OCI-LY1 (cell line): Measurements from ENCODE around the gene MYO5C.
A peak's percentile ranks its signal among the peaks of the same experiment; 100 is the strongest.

Experiments used
- H2AFZ ChIP-seq: fragments of 200-600 bp; sonication (generic), shearing (Covaris generic); 2 replicates; pipeline ENCODE4 v1.6.0; 2014; ENCODE audit warnings: antibody characterized with exemption, mild to moderate bottlenecking, low read length
- H3F3A ChIP-seq: fragments of 200-600 bp; sonication (generic), shearing (Covaris generic); 2 replicates; pipeline ENCODE4 v1.6.0; 2014; ENCODE audit warnings: mild to moderate bottlenecking, antibody characterized with exemption, low read length, moderate library complexity; ENCODE audit not compliant: insufficient read depth
- H3K27ac ChIP-seq: fragments of 200-600 bp; sonication (generic); 2 replicates; pipeline ENCODE4 v1.5.1; 2014; ENCODE audit warnings: low read length, mixed run types, mild to moderate bottlenecking, low read depth; ENCODE audit not compliant: poor library complexity, severe bottlenecking
- H3K27me3 ChIP-seq: fragments of 200-600 bp; sonication (generic); 2 replicates; pipeline ENCODE4 v1.6.0; 2014; ENCODE audit warnings: antibody characterized with exemption, mild to moderate bottlenecking, low read length, moderate library complexity; ENCODE audit not compliant: insufficient read depth
- H3K36me3 ChIP-seq: fragments of 200-600 bp; sonication (generic); 2 replicates; pipeline ENCODE4 v1.6.1; 2014; ENCODE audit warnings: mild to moderate bottlenecking, antibody characterized with exemption, low read length, moderate library complexity, mixed read lengths; ENCODE audit not compliant: insufficient read depth
- H3K4me1 ChIP-seq: fragments of 200-600 bp; sonication (generic); 2 replicates; pipeline ENCODE4 v1.5.1; 2014; ENCODE audit warnings: mild to moderate bottlenecking, low read length, moderate library complexity; ENCODE audit not compliant: insufficient read depth, severe bottlenecking
- H3K4me2 ChIP-seq: fragments of 200-600 bp; sonication (generic), shearing (Covaris generic); 2 replicates; pipeline ENCODE4 v1.6.1; 2014; ENCODE audit warnings: low read length
- H3K4me3 ChIP-seq: fragments of 200-600 bp; sonication (generic); 2 replicates; pipeline ENCODE4 v1.5.1; 2014; ENCODE audit warnings: low read length, low read depth, mild to moderate bottlenecking, mixed read lengths; ENCODE audit not compliant: poor library complexity, severe bottlenecking
- H3K79me2 ChIP-seq: fragments of 200-600 bp; shearing (Covaris generic); 2 replicates; pipeline ENCODE4 v1.6.1; 2016; ENCODE audit warnings: mixed run types, low read length, mixed read lengths; ENCODE audit not compliant: insufficient read depth
- H3K9ac ChIP-seq: fragments of 200-600 bp; sonication (generic), shearing (Covaris generic); 2 replicates; pipeline ENCODE4 v1.6.1; 2014; ENCODE audit warnings: mild to moderate bottlenecking, low read length, mixed read lengths
- H3K9me2 ChIP-seq: fragments of 200-600 bp; sonication (generic), shearing (Covaris generic); 2 replicates; pipeline ENCODE4 v1.6.1; 2014; ENCODE audit warnings: low read depth, mild to moderate bottlenecking, low read length, mixed read lengths
- H3K9me3 ChIP-seq: fragments of 200-600 bp; shearing (Covaris generic); 2 replicates; pipeline ENCODE4 v1.6.1; 2014; ENCODE audit warnings: low read length, mixed read lengths
- H4K20me1 ChIP-seq: fragments of 200-600 bp; sonication (generic), shearing (Covaris generic); 2 replicates; pipeline ENCODE4 v1.6.0; 2016; ENCODE audit warnings: mild to moderate bottlenecking, low read length; ENCODE audit not compliant: insufficient read depth
- CTCF ChIP-seq: fragments of 200-600 bp; sonication (generic), shearing (Covaris generic); IDR thresholded peaks from 2 replicates; pipeline ENCODE4 v1.5.1; 2017; ENCODE audit warnings: mild to moderate bottlenecking, antibody characterized with exemption, low read length, moderate library complexity, mixed read lengths
- EZH2 ChIP-seq: fragments of 200-600 bp; sonication (generic), shearing (Covaris generic); IDR thresholded peaks from 2 replicates; pipeline ENCODE4 v1.8.0; 2017; ENCODE audit warnings: borderline replicate concordance, mixed run types, mild to moderate bottlenecking, antibody characterized with exemption, low read length, moderate library complexity, mixed read lengths

MYO5C gene

DNA sequence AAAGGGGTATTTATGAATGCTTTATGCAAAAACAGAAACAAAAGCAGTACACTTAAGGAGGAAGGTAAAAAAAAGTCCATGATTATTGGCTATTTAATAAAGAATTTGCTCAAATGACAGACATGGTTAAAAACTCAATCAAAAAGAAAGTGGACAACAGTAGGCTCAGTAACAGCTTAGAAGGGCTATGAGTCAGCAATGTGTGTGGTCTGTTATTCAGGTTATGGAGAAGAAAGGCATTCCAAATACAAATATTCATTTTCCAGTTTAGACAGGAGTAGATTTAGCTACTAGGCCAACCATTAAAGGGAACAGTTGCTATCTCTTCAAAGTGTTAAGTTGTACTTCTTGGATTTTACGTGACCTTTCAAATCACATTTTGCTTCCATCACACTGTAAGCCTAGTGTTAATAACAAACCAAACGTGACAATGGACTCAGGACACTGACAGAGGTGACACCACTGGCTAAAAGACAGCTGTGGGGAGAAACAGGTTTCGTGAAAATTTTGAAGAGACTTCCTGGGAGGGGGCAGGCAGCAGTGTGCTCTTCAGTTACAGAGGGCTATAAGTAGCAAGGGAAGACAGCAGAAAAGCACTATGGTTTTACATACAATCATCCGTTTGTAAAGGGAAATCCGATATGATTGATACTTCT, 41.7 kb upstream of the MYO5C start:
- Histone ChIP-seq H3K27me3 (no peaks in the 10 kb centered on the region), H3K9ac (no peak overlapping the region), H3K36me3 (peaks cover 14% of the 10 kb centered on the region; the same call in 1 of the 2 replicates), H3K79me2 (no peaks in the 10 kb centered on the region), H3K27ac (peak overlapping the region; percentile 19), H3K4me3 (no peak overlapping the region), H3K9me3 (no peaks in the 10 kb centered on the region), H3K4me2 (no peak overlapping the region), H4K20me1 (no peaks in the 10 kb centered on the region), H3K9me2 (no peaks in the 10 kb centered on the region), H2AFZ (0 out of 2 replicates have a peak overlapping the region, but pooled peaks have one; percentile 30), H3F3A (no peaks in the 10 kb centered on the region), H3K4me1 (peaks cover 16% of the 10 kb centered on the region)
- TF ChIP-seq EZH2, result no peak

DNA sequence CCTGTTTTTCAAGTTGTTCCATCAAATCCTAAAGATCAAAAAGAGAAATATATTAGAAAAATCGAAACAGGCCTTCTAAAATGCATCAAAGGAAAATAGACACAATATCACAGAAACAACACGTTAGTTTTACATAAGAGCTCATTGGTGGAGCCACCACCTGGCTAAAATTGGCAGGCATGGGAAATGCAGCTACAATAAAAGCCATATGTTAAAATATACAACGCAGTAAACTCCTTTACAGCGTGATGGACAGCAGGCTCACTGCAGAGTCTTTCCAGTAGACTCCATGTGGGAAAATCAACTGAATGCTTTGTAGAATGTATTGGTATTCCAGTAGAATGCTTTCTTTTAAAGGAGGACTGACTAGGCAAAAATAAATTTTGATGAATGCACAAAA, 40.9 kb upstream of the MYO5C start:
- Histone ChIP-seq H3K9me3 (no peaks in the 10 kb centered on the region), H3K4me2 (no peak overlapping the region), H3K27ac (peak overlapping the region; percentile 19), H3K4me3 (no peak overlapping the region), H3K9ac (peak overlapping the region; percentile 24; the same call in 1 of the 2 replicates), H3K36me3 (peaks cover 14% of the 10 kb centered on the region; the same call in 1 of the 2 replicates), H3K9me2 (no peaks in the 10 kb centered on the region), H3K4me1 (peaks cover 24% of the 10 kb centered on the region), H3K27me3 (no peaks in the 10 kb centered on the region), H4K20me1 (no peaks in the 10 kb centered on the region), H3K79me2 (no peaks in the 10 kb centered on the region), H3F3A (no peaks in the 10 kb centered on the region), H2AFZ (0 out of 2 replicates have a peak overlapping the region, but pooled peaks have one; percentile 30)
- no peak for TF ChIP-seq EZH2
- TF ChIP-seq CTCF, result peak; percentile 65

DNA sequence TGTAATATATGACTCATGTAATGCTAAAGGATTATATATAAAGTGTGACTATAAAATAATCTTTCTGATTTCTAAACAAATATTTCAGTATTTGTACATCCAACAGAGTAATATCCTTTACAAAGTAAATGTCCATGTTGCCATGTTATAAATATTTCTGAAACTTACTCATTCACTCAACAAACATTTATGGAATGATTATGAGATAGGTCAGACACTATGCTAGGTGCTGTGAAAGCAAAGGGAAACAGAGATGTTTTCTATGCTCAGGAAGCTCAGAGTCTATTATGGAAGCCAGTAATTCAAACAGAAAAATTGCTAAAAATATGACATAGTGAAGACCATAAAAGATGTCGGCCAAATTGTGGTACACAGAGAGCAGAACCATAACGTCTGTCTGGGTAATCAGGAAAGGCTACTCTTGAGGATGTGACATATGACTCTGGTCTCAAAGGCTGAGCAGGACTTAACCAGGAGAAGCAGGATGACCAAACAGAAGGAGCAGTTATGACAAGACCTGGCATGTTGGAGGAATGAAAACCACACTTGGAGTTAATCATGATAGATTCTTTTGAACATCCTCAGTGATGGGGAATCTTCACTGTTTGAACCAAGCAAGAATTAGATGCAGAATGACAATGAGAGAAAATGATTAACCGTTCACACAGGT, 39.0 kb upstream of the MYO5C start:
- Histone ChIP-seq H3K4me1 (peaks cover 28% of the 10 kb centered on the region), H3K27ac (no peak overlapping the region), H2AFZ (no peak overlapping the region), H3K9ac (no peak overlapping the region), H3K36me3 (peaks cover 7% of the 10 kb centered on the region; the same call in 1 of the 2 replicates), H3K79me2 (no peaks in the 10 kb centered on the region), H3K4me2 (no peak overlapping the region), H3K4me3 (no peak overlapping the region), H3K9me3 (no peaks in the 10 kb centered on the region), H3K27me3 (no peaks in the 10 kb centered on the region), H3K9me2 (no peaks in the 10 kb centered on the region), H4K20me1 (no peaks in the 10 kb centered on the region), H3F3A (no peaks in the 10 kb centered on the region)
- TF ChIP-seq CTCF (no peak), EZH2 (no peak)
